Measurements from ENCODE around the gene FAF1. TPM values are rescaled to one million over a fixed set of nuclear protein-coding genes. Genes with fewer than 3 reads are reported as not detected.

The FAF1 gene
- total and polyA plus RNA-seq, 9 of the 15 experiments (the other 6 are each of a cell fraction or from before 2014, with no cell fraction given): 48.7 to 225 (median 118) TPM

DNA sequence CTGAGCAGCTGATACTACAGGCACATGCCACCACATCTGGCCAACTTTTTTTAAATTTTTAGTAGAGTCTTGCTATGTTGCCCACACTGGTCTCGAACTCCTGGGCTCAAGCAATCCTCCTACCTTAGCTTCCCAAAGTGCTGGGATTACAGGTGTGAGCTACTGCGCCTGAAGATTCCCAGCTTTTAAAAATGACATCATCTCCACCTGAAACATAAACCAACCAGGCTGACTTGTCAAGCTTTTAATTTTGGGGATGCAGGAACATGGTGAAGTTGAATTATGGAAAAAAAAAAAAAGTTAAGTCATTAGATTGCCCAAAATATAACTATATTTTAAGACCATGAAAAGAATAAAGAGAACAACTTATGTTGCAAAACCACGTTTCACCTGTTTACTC lies 350.6 kb downstream of the FAF1 start:
- ChIA-PET POLR2A (interaction anchor here (0.5 to 1.4 kb wide), 3 partner anchors 18 to 129 kb away, joined by 3 read pairs; no protein-coding TSS in a partner anchor), CTCF (ENCODE audit: low intra/inter-chr PET ratio) (no interaction called here)
- no TSS peak for BruUV-seq (replicated peaks)
- no peak overlapping the region for H3K4me2 ChIP-seq (ENCODE audit: insufficient read depth, low read length)
- H3K27me3 ChIP-seq (ENCODE audit: control insufficient read depth in 2 of 2, insufficient read depth in 2 of 2, low read length in 2 of 2): no peaks in the 10 kb centered on the region
- no peaks in the 10 kb centered on the region for H3K4me1 ChIP-seq (replicated peaks in 1 of 2; ENCODE audit: control insufficient read depth in 2 of 2, insufficient read depth in 2 of 2, low read length in 2 of 2)
- DNase-seq (ENCODE audit: extremely low read depth in 1 of 4, low spot score in 3 of 4) (no peak), ATAC-seq (no peak), FAIRE-seq (no peak)
- no peak overlapping the region for H3K9ac ChIP-seq (ENCODE audit: insufficient read depth in 1 of 2, low read depth in 2 of 2, low read length in 2 of 2)
- H3K9me3 ChIP-seq (replicated peaks; ENCODE audit: control insufficient read depth, insufficient read depth, low read depth, low read length): no peaks in the 10 kb centered on the region
- peaks cover 4% of the 10 kb centered on the region for H3K36me3 ChIP-seq (ENCODE audit: control insufficient read depth, insufficient read depth, low read length)
- no peaks in the 10 kb centered on the region for H3K9me1 ChIP-seq (ENCODE audit: control insufficient read depth, insufficient read depth, low read length)
- in situ Hi-C loops (cut with MboI): loop anchor here (5.0 kb wide), 1 partner anchor 232 kb away; no protein-coding TSS in a partner anchor
- no peak overlapping the region for H3K27ac ChIP-seq (ENCODE audit: extremely low read depth, low read depth, low read length)
- H2AFZ ChIP-seq (ENCODE audit: low read depth, low read length): no peak overlapping the region
- no peaks in the 10 kb centered on the region for H4K20me1 ChIP-seq (replicated peaks; ENCODE audit: control insufficient read depth, insufficient read depth, low read length)
- H3K79me2 ChIP-seq (ENCODE audit: control insufficient read depth, insufficient read depth, low read length): no peaks in the 10 kb centered on the region
- WGBS (ENCODE audit: insufficient coverage, low coverage, missing lambda C conversion rate): 96% methylated on average over 3 of the region's 3 CpGs
- intact Hi-C loops (cut with micrococcal nuclease): no loop called here
- TF ChIP-seq ZFX (CRISPR knock-in tag; IDR thresholded peaks at IDR 0.05) (no peak), BRD9 (IDR thresholded peaks at IDR 0.05; ENCODE audit: low read depth, partially characterized antibody) (no peak)
- TF ChIP-seq, protein P1, sequence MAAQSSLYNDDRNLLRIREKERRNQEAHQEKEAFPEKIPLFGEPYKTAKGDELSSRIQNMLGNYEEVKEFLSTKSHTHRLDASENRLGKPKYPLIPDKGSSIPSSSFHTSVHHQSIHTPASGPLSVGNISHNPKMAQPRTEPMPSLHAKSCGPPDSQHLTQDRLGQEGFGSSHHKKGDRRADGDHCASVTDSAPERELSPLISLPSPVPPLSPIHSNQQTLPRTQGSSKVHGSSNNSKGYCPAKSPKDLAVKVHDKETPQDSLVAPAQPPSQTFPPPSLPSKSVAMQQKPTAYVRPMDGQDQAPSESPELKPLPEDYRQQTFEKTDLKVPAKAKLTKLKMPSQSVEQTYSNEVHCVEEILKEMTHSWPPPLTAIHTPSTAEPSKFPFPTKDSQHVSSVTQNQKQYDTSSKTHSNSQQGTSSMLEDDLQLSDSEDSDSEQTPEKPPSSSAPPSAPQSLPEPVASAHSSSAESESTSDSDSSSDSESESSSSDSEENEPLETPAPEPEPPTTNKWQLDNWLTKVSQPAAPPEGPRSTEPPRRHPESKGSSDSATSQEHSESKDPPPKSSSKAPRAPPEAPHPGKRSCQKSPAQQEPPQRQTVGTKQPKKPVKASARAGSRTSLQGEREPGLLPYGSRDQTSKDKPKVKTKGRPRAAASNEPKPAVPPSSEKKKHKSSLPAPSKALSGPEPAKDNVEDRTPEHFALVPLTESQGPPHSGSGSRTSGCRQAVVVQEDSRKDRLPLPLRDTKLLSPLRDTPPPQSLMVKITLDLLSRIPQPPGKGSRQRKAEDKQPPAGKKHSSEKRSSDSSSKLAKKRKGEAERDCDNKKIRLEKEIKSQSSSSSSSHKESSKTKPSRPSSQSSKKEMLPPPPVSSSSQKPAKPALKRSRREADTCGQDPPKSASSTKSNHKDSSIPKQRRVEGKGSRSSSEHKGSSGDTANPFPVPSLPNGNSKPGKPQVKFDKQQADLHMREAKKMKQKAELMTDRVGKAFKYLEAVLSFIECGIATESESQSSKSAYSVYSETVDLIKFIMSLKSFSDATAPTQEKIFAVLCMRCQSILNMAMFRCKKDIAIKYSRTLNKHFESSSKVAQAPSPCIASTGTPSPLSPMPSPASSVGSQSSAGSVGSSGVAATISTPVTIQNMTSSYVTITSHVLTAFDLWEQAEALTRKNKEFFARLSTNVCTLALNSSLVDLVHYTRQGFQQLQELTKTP (IDR thresholded peaks at IDR 0.05; ENCODE audit: low read depth in 1 of 2, partially characterized antibody in 2 of 2): no peak
- H3K4me3 ChIP-seq: no peak overlapping the region

Measured in K562 (cell line).